Activated T-helper 9 cell treated with anti-CD3 and anti-CD28 coated beads, Interleukin-2, amount 50 U/mL, for 16 hours (primary cell): ENCODE data around the gene TNRC6A.
"Not testable (repeated sequence)": the region's sequence is repeated elsewhere in the genome, so short reads cannot be mapped to it uniquely, and the experiment has no call there.

Source experiments
- DNase-seq: peaks from one replicate; pipeline ENCODE4 v3.0.0-alpha.2; 2020; ENCODE audit warnings: low read depth

The TNRC6A gene

DNA sequence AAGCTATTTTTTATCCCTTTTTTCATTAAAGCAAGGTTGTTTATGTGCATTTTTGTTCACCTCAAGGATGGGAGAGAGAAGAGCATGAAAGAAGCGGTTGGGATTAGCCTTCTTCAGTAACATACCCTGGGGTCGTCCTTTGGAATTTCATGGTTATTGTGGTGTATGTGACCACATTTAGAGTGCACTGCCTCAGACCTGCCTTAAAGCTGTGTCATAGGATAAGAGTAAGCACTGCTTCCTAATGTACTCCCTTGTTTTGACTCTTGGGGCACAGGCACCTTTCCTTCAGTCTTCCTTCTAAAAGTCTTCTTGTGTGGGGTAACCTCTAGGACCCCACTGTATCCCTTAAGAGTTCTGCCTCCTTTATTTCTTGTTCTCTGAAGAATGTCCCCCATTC, 28.9 kb downstream of the TNRC6A start:
- no peak for DNase-seq

DNA sequence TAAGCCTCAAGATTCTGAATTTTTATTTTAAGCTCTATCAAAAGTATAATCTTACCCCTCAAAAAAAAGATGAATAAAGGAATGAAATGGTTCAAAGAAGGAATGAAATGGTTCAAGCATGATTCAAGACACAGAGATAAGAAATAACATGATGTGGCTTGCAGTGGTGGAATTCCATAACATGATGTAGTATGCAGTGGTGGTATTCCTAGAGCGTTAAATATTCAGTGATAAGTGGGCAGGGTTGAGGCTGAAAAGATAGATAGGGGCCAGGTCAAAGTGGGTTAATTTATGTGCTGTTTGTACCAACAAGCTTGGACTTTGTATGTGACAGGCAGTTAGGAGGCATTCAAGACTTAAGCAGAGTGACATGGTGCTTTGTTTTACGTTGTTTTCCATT, 29.6 kb downstream of the TNRC6A start:
- DNase-seq, result no peak

DNA sequence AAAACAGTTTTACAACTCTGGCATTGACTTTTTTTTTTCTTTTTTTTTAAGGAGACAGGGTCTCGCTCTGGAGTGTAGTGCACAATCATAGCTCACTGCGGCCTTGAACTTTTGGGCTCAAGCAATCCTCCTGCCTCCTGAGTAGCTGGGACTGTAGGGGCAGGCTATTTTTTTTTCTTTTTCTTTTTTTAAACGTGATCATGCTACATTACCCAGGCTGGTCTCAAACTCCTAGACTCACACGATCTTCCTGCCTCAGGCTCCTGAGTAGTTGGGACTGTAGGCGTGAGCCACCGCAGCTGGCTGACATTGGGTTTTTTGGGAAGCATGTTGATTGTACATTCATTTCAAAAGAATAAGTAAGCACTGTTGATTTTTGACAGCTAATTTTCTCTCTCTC, 32.1 kb downstream of the TNRC6A start:
- no peak for DNase-seq

DNA sequence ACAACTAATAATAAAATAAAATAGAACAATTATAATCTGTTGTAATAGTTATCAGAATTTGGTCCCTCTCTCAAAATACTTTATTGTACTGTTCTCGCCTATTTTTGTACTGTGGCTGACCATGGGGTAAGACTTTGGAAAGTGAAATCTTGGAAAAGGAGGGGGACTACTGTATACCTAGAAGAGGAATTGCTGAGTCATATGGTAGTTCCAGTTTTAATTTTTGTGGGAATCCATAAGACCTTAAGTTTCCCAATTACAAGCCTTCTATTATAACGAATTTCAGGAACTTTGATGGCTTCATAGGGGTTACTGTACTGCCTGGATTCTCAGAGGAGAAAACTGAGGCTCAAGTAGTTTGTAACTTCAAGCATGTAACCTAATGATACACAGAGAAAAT, 35.5 kb downstream of the TNRC6A start:
- no peak for DNase-seq

DNA sequence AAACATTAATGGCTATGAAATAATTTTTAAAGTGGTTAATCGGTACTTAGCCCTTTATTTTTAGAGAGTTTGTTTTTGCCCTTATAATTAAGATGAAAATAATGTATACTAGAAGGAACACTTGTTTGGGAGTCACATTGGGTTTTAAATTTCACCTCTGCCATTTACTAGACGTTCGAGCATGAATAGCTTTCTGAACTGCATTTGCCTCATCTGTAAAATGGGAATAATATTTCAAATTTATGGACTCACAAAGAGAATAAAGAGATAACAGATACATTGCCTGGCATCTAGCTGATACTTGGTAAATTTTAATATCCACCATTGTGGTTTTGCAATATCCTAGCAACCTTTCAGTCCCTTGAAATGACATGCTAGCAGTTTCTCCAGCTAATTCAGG, 36.6 kb downstream of the TNRC6A start:
- DNase-seq, result no peak

DNA sequence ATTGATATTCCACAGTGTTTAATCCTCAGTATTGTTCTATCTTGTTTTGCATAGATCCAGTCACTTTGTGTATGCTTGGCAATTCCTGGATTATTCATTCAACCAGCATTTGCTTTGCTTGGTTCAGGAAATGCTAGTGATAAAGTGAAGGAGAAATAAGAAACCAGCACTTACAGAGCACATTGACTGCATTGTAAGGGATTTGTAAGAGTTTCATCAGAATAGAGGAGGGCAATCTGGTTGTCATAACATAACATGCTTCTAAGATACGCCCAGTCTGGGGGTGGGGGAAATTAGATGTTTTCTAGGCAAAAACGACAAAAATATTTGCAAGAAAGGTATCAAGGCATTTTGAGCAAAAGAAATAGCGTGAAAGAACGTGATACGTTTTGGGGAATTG, 40.4 kb downstream of the TNRC6A start:
- no peak for DNase-seq

DNA sequence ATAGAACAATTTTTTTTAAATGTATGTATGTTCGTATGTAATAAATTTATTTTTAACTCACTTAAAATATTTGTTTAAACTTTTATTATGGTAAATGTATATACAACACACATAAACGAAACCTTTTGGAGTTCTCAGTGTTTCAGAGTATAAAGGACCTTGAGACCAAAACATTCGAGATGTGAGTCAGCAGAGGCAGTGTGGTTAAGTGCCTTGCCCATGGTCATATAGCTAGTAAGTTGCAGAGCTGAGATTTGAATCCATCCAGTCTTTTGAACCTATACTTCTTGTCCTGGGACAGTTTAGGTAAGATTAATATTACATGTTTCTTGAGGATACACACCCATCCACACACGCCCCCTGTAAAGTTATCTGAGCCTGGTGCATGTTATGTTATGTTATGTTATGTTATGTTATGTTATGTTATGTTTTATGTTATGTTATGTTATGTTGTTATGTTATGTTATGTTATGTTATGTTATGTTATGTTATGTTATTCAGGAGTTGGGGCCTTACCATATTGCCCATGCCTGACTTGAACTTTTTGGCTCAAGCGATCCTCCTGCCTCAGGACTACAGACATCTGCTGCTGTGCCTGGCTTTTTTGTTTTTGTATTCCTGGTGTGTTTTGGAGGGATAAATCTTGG, 41.8 kb downstream of the TNRC6A start:
- no peak for DNase-seq

DNA sequence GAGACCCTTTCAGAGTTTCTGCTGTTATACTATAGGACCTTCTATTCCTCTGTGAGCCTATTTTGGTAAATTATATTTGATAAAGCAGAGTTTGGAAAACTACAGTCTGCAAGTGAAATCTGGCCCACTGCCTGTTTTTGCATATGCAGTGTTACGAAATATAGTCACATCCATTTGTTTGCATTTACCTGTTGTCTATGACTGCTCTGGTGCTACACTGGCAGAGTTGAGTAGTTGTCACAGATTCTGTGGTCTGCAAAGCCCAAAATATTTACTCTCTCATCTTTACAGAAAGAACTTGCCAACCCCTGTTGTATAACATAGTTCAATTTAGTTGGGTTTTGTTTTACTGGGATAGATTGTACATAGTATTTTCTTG, 42.3 kb downstream of the TNRC6A start:
- DNase-seq, result no peak

DNA sequence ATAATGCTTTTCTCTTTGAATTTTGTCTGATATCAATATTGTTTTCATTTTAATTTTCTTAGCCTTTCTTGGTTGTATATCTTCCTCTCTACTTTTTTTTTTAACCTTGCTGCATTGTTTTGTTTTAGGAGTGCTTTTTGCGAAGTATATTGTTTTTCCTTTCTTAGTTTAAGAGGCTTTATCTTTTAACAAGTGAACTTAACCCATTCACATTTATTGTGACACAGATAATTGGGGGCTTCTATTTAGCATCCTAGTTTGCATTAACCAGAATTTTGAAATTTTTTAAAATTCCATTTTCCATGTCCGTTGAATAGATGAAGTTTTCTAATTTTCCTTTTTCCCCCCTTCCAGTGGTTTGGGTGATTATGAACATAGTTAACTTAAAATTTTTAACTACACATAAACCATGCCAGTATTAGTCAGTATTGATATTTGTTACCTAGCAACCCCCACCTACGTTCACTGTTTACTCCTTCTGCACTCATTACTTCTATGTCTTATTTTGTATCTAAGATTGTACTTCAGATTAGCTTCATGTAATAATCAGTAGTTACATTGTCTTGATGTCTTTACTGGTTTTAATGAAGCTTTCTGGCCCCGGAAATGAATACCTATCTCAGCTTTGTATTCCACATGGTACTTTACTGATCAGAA, 44.4 kb downstream of the TNRC6A start:
- no peak for DNase-seq

DNA sequence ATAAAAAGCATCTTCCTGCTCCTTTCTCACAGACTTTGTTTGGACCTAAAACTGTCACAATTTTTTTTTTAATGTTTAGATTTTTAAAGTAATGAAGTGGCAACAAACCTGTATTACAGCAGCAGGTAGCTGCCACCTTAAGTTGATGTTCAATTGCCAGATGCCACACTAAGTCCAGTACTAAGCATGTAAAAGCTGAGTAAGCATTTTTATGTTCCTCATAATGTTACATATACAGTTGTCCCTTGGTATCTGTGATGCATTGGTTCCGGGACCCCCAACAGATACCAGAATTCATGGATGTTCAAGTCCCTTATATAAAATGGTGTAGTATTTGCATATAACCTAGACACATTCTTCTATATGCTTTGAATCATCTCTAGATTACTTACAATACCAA, 45.1 kb downstream of the TNRC6A start:
- no peak for DNase-seq

DNA sequence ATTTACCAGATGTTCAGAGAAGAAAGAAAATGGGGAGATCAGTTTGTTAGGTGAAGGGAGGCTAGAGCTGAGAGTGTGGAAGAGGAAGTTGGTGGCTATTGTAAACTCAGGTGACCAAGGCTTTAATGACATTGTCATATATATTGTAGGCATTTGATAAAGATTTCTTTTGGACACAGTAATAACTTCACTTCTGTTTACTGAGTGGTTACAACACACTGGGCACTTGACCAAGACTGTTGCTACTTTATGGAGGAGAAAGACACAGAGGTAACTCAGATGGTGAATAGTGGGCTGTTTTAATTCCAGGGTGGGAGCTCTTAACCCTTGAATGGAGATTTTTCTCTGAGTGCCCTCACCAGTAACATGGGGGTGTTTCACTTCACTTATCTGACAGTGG, 46.0 kb downstream of the TNRC6A start:
- DNase-seq, result no peak

DNA sequence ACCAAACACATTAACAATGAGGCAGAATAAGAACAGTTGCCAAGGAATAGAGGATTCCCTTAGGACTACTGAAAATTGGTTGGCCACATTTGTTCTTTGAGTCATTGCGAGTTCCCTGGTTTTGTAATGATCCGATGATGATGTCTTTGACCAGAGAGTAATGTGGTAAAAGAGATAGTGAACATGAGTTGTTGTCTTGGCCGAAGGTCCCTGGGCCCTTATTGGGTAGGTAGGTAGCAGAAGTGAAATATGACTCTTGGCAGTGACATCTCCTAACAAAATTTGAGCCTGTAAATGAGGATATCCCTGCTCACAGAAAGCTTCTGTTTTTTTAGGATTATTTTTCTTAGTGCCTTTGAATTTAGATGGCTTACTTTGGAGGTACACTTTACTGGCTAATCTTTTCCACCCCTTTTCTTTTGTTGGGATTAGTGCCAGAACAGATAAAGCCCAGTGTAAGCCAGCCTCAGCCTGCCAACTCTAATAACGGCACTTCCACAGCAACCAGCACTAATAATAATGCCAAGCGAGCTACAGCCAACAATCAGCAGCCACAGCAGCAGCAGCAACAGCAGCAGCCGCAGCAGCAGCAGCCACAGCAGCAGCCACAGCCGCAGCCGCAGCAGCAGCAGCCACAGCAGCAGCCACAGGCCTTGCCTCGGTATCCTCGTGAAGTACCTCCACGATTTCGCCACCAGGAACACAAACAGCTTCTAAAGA, 47.2 kb downstream of the TNRC6A start:
- no peak for DNase-seq

DNA sequence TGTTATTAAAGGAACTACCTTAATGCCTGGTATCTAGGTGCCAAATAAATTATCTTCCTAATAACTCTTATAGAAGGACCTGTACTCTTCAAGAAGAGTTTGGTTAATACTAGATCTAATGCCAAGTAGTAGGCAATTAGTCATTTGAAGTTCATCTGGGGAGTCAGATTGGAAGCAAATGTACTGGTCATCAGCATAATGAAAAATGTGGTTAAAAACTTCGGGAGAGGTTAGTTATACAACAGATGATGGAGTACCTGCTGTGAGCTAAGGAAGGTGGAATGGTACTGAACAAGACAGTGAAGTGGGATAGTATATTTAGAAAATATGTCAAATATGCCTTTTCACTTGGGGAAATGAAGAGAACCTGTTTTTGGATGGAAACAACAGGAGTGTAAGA, 49.2 kb downstream of the TNRC6A start:
- no peak for DNase-seq

DNA sequence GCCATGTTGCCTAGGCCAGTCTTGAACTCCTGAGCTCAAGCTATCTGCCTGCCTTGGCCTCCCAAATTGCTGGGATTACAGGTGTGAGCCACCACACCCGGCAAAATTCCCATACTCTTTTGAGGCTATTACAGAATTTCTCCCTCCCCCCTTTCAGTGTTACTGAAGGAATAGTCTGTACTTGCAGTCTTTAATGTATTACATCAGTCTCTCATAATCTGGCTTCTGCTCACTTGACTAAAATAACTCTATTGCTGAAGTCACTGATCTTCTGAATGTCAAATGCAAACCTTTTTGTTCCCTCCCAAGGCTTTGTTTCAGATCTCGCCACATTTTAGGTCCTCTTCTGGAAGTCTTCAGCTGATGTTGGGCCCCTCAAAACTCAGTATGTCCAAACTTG, 51.8 kb downstream of the TNRC6A start:
- DNase-seq, result no peak

DNA sequence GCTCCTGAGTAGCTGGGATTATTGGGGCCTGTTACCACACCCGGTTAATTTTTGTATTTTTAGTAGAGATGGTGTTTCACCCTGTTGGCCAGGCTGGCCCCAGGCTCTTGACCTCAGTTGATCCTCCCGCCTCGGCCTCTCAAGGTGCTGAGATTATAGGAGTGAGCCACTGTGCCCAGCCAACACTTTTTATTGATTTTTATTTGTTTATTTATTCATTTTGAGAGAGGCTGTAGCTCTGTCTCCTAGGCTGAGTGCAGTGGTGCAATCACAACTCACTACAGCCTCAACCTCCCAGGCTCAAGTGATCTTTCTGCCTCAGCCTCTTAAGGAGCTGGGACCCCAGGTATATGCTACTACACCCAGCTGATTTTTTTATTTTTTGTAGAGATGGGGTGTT, 54.7 kb downstream of the TNRC6A start:
- DNase-seq, result no peak

DNA sequence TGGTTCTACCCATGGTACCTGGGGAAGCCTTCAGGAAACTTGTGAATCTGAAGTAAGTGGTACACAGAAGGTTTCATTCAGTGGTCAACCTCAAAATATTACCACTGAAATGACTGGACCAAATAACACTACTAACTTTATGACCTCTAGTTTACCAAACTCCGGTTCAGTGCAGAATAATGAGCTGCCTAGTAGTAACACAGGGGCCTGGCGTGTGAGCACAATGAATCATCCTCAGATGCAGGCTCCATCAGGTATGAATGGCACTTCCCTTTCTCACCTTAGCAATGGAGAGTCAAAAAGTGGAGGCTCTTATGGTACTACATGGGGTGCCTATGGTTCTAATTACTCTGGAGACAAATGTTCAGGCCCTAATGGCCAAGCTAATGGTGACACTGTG, 60.4 kb downstream of the TNRC6A start:
- DNase-seq, result no peak

DNA sequence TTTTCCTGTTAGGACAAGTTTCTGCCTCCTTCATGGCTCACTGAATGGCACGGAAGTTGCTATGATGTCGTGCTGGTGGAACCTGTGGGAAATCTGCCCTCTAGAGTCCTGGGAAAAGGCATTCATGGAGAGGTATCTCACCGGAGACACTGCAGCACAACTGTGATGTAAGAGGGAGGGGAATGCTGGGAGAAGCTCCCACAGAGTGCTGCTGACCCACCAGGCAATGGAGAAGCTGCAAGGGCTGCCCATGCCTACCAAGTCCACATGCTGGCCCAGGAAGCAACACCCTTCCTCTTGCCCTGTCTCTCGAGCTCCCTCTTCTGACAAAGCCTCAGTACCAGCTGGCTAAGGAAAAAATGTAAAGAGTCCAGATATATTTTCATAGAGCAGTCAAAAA, 71.1 kb downstream of the TNRC6A start:
- DNase-seq, result no peak

DNA sequence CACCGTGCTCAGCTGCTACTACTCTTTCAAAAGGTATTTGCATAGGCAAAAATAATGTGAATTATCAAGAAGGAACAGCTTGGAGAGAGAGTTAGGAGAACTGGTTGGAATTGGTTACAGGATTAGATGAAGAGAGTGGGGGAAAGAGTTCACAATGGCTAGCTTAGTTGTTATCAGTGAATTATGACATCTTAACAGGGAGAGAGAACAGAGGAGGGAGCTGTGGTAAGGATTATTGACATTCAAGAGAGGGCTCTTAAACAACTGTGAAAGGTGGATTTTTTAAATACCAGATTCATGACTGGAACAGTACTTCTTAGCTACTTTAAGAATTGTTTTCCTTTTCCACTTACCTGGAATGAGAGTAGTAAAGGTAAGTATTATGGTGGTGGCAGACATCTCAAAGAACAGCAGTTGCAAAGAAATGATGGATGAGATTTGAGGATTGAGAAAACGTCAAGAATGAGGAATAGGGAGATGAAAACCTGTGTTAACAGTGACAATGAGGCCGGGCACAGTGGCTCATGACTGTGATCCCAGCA, 72.4 kb downstream of the TNRC6A start:
- DNase-seq, result no peak

DNA sequence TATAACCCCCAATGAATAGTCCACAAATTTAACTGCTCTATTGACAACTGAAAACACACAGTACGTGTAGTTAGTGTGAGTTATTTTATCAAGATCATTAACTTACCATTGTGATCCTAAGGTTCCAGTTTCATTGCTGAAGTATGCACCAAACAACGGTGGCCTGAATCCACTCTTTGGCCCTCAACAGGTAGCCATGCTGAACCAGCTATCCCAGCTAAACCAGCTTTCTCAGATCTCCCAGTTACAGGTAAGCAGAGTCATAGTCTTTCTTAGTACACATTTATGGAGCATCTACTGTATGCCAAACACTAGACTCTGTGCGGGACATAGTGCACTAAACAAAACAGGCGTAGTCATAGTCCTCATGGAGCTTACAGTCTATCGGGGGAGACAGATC, 76.0 kb downstream of the TNRC6A start:
- DNase-seq, result no peak

DNA sequence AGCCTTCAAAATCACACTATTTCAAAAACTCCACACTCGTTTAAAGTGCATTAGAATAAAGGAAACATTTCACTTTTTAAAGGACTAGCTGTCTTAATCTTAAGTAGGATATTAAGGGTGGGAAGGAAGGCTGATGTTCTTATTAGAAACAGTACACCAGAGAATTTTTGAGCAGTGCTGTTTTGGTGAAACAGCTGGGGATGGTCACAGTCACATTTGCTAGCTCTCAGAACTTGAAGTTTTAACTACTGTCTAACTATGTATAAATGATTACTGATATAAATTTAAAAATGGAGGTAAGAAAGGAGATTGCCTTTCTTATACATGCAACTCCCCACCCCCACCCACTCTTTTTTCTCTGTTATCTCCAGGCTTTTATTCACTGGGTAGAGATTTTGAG, 77.8 kb downstream of the TNRC6A start:
- no peak for DNase-seq

DNA sequence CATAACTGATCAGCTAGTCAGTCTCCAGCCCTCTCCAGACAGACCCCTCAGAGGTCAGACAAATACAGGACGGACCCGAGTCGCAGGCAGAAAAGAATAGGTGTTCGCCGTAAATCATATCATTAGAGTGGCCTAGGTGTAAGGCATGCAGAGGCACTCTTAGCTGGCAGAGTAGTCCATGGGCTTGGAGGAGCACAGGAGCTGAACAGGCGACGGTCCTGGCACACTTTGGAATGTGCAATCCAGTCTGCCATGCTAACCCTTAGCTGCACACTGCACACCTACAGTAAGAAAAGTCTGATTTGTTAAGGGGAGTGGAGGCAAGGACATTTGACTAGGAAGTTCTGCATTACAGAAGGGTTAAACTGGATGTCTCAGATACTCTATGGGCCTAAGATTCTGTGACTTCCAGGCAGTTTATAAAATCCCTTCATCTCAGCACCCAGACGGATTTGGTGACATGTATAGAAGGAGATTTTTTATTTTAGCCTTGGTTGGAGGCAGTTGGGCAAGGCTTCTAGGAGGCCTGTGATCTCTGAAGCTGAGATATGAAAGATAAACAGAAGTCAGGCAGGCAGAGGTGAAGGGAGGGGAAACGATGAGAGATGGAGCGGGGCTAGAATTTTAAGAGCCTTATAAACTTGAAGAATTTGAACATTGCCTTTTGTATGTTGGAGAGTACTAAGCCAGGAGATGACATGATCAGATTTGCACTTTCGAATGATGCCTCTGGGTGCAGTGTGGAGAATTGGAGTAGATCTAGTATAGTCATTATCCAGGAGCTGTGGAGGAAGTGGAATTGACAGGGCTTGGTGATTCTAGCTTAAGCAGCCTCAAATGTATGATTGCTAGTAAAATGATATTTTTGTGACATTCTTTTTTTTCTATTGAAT, 81.7 kb downstream of the TNRC6A start:
- DNase-seq, result no peak

DNA sequence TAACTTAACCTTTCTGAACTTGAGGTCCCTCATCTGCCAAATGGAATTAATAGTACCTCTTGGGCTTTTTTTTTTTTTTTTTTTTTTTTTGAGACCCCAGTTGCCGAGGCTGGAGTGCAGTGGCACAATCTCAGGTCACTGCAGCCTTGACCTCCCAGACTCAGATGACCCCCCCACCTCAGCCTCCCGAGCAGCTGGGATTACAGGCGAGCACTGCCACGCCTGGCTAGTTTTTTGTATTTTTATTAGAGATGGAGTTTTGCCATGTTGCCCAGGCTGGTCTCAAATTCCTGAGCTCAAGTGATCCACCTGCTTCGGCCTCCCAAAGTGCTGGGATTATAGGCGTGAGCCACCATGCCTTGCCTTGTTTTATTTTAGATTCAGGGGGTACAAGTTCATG, 83.4 kb downstream of the TNRC6A start:
- not testable (repeated sequence) for DNase-seq
